Epithelial cell of esophagus (primary cell): ENCODE results near the gene GRK5.
"Not testable (repeated sequence)": the region's sequence is repeated elsewhere in the genome, so short reads cannot be mapped to it uniquely, and the experiment has no call there.

Experiments
- DNase-seq: peaks from one replicate; pipeline ENCODE4 v3.0.0; 2010; ENCODE audit warnings: low read depth
- H3K4me3 ChIP-seq: 2 replicates; pipeline ENCODE4 v1.5.1; 2011; ENCODE audit warnings: mild to moderate bottlenecking, low read length, control low read depth
- TF ChIP-seq, protein P1 (sequence below): IDR thresholded peaks from 2 replicates; pipeline ENCODE4 v1.5.1; 2011; ENCODE audit warnings: low read depth, mild to moderate bottlenecking, low read length, control low read depth, inconsistent platforms; ENCODE audit not compliant: insufficient read depth; ENCODE audit errors: missing control alignments

Gene GRK5

DNA sequence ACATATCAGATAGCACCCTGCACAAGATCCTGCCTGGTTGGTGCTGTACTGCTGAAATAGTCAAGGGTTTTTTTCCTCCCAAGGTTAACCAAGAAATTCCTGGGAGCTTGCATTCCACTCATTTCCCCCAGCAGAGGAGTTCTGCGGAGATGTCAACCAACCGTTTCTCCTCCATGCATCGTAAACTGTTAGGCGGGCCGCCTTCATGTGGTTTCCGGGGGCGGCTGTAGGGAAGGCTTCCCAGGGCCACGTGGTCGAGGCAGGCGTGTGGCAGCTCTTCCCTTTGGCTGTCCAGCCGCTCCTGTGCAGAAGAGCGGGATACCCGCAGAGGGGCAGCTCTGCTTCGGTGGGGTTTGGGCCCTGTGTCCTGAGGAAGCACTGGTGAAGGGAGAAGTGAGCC, 221.4 kb downstream of the GRK5 start:
- no peak overlapping the region for H3K4me3 ChIP-seq
- TF ChIP-seq, protein P1, sequence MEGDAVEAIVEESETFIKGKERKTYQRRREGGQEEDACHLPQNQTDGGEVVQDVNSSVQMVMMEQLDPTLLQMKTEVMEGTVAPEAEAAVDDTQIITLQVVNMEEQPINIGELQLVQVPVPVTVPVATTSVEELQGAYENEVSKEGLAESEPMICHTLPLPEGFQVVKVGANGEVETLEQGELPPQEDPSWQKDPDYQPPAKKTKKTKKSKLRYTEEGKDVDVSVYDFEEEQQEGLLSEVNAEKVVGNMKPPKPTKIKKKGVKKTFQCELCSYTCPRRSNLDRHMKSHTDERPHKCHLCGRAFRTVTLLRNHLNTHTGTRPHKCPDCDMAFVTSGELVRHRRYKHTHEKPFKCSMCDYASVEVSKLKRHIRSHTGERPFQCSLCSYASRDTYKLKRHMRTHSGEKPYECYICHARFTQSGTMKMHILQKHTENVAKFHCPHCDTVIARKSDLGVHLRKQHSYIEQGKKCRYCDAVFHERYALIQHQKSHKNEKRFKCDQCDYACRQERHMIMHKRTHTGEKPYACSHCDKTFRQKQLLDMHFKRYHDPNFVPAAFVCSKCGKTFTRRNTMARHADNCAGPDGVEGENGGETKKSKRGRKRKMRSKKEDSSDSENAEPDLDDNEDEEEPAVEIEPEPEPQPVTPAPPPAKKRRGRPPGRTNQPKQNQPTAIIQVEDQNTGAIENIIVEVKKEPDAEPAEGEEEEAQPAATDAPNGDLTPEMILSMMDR, result no peak
- no peak for DNase-seq

DNA sequence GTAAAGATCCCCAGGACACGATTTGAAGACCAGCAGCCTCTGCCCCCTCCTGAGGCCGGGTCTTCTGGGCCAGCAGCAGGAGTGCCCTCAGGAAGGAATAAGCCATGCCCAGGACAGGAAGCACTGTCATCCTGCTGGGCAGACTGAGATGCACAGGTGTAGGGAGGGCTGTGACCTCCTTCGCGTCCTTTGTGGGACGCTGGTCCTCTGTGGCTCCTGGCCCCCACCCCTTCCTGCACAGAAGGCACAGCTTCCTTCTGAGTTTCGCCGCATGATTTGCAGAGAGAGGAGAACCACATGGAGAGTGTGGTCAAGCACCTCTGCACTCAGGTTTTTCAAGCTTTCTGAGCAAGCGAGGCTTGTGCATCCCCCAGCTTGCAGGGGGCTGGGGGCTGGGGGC, 222.4 kb downstream of the GRK5 start:
- TF ChIP-seq, protein P1, result no peak
- H3K4me3 ChIP-seq, result no peak overlapping the region
- no peak for DNase-seq

DNA sequence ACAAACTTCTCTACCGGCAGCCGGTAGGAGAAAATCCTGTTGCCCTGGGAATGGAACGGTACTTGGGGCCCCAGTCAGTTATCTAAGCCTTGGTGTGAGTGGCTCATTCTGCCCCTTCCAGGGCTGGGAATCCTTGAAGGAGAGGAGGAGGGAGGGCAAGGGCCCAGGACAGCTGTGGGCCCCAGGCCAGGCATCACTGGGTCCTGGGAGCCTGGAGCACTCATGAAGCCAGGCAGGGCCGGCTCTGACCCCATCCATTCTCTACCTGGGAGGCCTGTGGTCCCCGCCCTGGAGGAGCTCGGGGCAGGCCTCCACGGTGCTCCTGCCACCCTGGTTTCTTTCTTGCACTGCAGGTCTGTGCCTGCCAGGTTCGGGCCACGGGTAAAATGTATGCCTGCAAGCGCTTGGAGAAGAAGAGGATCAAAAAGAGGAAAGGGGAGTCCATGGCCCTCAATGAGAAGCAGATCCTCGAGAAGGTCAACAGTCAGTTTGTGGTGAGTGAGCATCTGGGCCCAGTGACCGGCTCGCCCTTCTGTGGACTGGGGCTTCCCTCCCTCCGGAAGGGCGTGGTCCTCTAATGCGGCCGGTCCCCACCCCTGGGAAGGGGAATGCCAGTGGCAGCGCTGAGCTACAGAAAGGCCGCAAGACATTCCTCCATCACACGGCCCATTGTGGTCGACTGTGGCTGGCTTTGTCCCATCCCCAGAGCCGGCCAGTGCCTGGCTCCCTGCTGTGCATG, 223.8 kb downstream of the GRK5 start:
- TF ChIP-seq, protein P1, result no peak
- H3K4me3 ChIP-seq, result no peak overlapping the region
- DNase-seq, result no peak

DNA sequence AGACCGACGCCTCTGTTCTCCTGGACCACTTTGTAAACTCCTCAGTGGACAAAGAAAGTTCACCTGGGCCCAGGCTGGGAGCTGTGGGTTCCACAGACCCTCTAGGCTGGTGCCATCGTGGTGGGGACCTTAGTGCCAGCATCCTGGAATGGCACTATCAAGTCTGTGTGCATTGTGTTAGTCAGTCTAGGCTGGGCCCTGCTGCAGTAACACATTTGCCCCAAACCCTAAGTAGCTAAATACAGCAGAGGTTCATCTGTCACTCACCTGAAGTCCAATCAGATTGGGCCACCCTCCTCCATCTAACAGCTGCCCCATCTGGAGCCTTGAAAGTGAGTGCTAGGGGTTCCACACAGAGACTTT, 224.4 kb downstream of the GRK5 start:
- TF ChIP-seq, protein P1, result no peak

DNA sequence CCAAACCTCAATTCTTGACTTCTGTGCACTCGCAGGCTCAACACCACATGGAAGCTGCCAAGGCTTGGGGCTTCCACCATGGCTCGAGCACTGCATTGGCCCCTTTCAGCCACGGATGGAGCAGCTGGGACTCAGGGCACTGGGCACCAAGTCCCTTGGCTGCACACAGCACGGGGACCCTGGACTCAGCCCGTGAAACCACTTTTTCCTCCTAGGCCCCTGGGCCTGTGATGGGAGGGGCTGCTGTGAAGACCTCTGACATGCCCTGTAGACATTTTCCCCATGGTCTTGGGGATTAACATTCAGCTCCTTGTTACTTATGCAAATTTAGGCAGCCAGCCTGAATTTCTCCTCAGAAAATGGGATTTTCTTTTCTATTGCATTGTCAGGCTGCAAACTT, 227.6 kb downstream of the GRK5 start:
- DNase-seq, result not testable (repeated sequence)

More for the DNA sequence above, 224.4 kb downstream of the GRK5 start:
- no peak for DNase-seq
- H3K4me3 ChIP-seq, result no peak overlapping the region

DNA sequence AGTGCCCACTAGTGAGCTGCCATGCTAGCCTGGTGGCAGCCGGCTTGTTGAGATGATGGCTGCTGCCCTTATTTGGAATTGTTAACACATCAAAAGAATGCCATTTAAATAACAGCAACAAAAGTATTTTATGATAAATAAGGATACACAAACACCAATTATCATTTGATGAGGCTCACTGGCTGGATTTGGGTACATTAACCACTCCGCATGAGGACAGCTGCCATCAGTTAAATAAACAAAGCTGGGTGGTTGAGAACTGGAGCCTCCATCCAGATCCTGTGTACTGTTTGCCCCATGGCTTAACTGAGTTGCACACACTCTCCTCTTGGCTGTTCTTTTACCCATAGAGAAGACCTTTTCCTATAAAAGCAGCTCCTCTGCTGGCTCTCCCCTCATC, 231.3 kb downstream of the GRK5 start:
- TF ChIP-seq, protein P1, result no peak
- no peak for DNase-seq
- no peak overlapping the region for H3K4me3 ChIP-seq

More for the DNA sequence above, 227.6 kb downstream of the GRK5 start:
- not testable (repeated sequence) for H3K4me3 ChIP-seq

DNA sequence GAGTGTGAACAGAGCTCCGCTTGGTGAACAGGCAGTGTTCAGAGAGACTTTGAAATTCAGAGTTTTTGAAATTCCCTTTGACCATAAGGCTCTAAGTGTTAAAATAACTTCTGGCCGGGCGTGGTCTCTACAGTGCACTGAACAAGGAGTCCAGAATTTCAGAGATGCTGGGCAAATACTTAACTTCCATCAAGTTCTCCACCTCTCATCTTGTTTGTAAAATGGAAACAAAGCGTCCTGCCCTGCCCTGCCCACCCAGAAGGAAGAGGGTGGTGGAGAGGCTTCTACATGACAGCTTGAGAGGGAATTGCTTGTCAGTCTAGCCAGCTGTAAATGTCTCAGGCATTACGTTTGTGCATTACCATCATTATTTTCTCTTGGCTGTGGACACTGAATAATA, 232.6 kb downstream of the GRK5 start:
- no peak overlapping the region for H3K4me3 ChIP-seq
- TF ChIP-seq, protein P1, result no peak

More for the DNA sequence above, 232.6 kb downstream of the GRK5 start:
- DNase-seq, result no peak
